H1 (cell line): ENCODE results near the gene KLHL17. TPM values are rescaled to one million over a fixed set of nuclear protein-coding genes. Genes with fewer than 3 reads are reported as not detected.
A peak's percentile ranks its signal among the peaks of the same experiment; 100 is the strongest.

Experiments
- CTCF ChIA-PET: fragments of 300-600 bp; sonication (Branson Sonifier 250); formaldehyde crosslinking; loops from one replicate; lab custom pipeline; 2021; ENCODE audit not compliant: partially characterized antibody; lab: Charles Lee
- POLR2A ChIA-PET: fragments of 300-600 bp; sonication (Branson Sonifier 250); formaldehyde crosslinking; loops from one replicate; lab custom pipeline; 2021; ENCODE audit warnings: inconsistent platforms; ENCODE audit not compliant: partially characterized antibody; lab: Charles Lee
- DNase-seq, 2 experiments: peaks; one replicate each; pipeline versions ENCODE4 v3.0.0 to v3.0.0-alpha.2; 2010 to 2022; ENCODE audit warnings: low spot score in 2 of 2, low read depth in 1 of 2, mixed read lengths in 1 of 2
- FAIRE-seq: peaks from 2 replicates; lab custom pipeline; 2011; peaks lifted over from hg19 to GRCh38; lab: Jason Lieb, UNC
- H2AFZ ChIP-seq: 2 replicates; pipeline ENCODE4 v1.8.1; 2012; ENCODE audit warnings: low read length, inconsistent platforms
- H2AK5ac ChIP-seq: 2 replicates; pipeline ENCODE4 v1.6.1; 2013; ENCODE audit warnings: low read depth, low read length
- H2BK120ac ChIP-seq: replicated peaks from 2 replicates; pipeline ENCODE3; 2013; ENCODE audit warnings: low read depth, low read length, inconsistent platforms
- H2BK12ac ChIP-seq: 2 replicates; pipeline ENCODE4 v1.6.1; 2013; ENCODE audit warnings: low read depth, low read length
- H2BK15ac ChIP-seq: 2 replicates; pipeline ENCODE4 v1.6.1; 2013; ENCODE audit warnings: low read length
- H2BK20ac ChIP-seq: 2 replicates; pipeline ENCODE4 v1.6.1; 2013; ENCODE audit warnings: low read length
- H2BK5ac ChIP-seq: 2 replicates; pipeline ENCODE4 v1.6.1; 2013; ENCODE audit warnings: low read depth, low read length
- H3K14ac ChIP-seq: 2 replicates; pipeline ENCODE4 v1.6.1; 2013; ENCODE audit warnings: inconsistent platforms; ENCODE audit not compliant: insufficient read length
- H3K18ac ChIP-seq: 2 replicates; pipeline ENCODE4 v1.6.1; 2013; ENCODE audit warnings: low read length; ENCODE audit errors: extremely low read depth
- H3K23ac ChIP-seq: 2 replicates; pipeline ENCODE4 v1.6.1; 2013; ENCODE audit warnings: inconsistent platforms; ENCODE audit not compliant: insufficient read length
- H3K23me2 ChIP-seq: 2 replicates; pipeline ENCODE4 v1.6.1; 2013; ENCODE audit warnings: low read depth, low read length
- H3K27ac ChIP-seq: 2 replicates; pipeline ENCODE4 v1.6.1; 2011; ENCODE audit warnings: low read depth, low read length, inconsistent platforms
- H3K27me3 ChIP-seq, 4 experiments: replicated peaks in 1 of 4; 1 replicate in 1 of 4; 2 replicates in 3 of 4; pipeline versions ENCODE4 v1.6.1 to v1.8.1; 2011 to 2013; ENCODE audit warnings: low read length in 3 of 4, mild to moderate bottlenecking in 3 of 4, inconsistent platforms in 2 of 4, mixed read lengths in 2 of 4, moderate library complexity in 1 of 4; ENCODE audit not compliant: control insufficient read depth in 3 of 4, insufficient read depth in 3 of 4; ENCODE audit errors: extremely low read depth in 1 of 4
- H3K36me3 ChIP-seq, 4 experiments: 2 replicates each; pipeline versions ENCODE4 v1.6.1 to v1.8.1; 2011 to 2013; ENCODE audit warnings: mild to moderate bottlenecking in 4 of 4, low read length in 3 of 4, moderate library complexity in 2 of 4, control low read depth in 1 of 4, inconsistent platforms in 1 of 4; ENCODE audit not compliant: insufficient read depth in 4 of 4, control insufficient read depth in 2 of 4
- H3K4ac ChIP-seq: replicated peaks from 2 replicates; pipeline ENCODE3; 2013; ENCODE audit warnings: low read length, low read depth, mixed read lengths, inconsistent platforms; ENCODE audit not compliant: insufficient read length
- H3K4me1 ChIP-seq, 4 experiments: replicated peaks in 1 of 4; 1 replicate in 1 of 4; 2 replicates in 3 of 4; pipeline versions ENCODE4 v1.6.1 to v1.8.1; 2011 to 2013; ENCODE audit warnings: low read length in 3 of 4, inconsistent platforms in 2 of 4, mixed read lengths in 1 of 4; ENCODE audit not compliant: insufficient read depth in 4 of 4, control insufficient read depth in 3 of 4
- H3K4me2 ChIP-seq, 2 experiments: 2 replicates each; pipeline versions ENCODE4 v1.6.1 to v1.8.1; 2011 to 2013; ENCODE audit warnings: low read depth in 2 of 2, low read length in 2 of 2, control low read depth in 1 of 2, inconsistent platforms in 1 of 2, mild to moderate bottlenecking in 1 of 2; ENCODE audit not compliant: insufficient read depth in 1 of 2
- H3K4me3 ChIP-seq, 4 experiments: fragments of 200-600, 300-600 bp in 1 of 4; sonication (generic), shearing (Covaris generic), sonication (Bioruptor Twin) in 1 of 4; 2 replicates each; pipeline versions ENCODE4 v1.5.1 to v1.8.1; 2011 to 2016; ENCODE audit warnings: low read length in 4 of 4, low read depth in 3 of 4, control low read depth in 2 of 4, inconsistent platforms in 2 of 4, mild to moderate bottlenecking in 2 of 4, mixed read lengths in 1 of 4, moderate library complexity in 1 of 4; ENCODE audit not compliant: insufficient read depth in 2 of 4; ENCODE audit errors: extremely low read depth in 1 of 4
- H3K56ac ChIP-seq: replicated peaks from 2 replicates; pipeline ENCODE3; 2013; ENCODE audit warnings: low read depth, mild to moderate bottlenecking, mixed read lengths, low read length, inconsistent platforms; ENCODE audit not compliant: insufficient read length
- H3K79me1 ChIP-seq: 2 replicates; pipeline ENCODE4 v1.6.1; 2013; ENCODE audit warnings: low read depth, low read length, control low read depth
- H3K79me2 ChIP-seq, 2 experiments: 2 replicates each; pipeline versions ENCODE4 v1.6.1 to v1.8.1; 2012 to 2013; ENCODE audit warnings: low read length in 2 of 2, mild to moderate bottlenecking in 2 of 2, inconsistent platforms in 1 of 2; ENCODE audit not compliant: insufficient read depth in 2 of 2, control insufficient read depth in 1 of 2
- H3K9ac ChIP-seq, 4 experiments: replicated peaks in 1 of 4; 1 replicate in 1 of 4; 2 replicates in 3 of 4; pipeline versions ENCODE4 v1.6.1 to v1.8.1; 2011 to 2013; ENCODE audit warnings: low read depth in 3 of 4, low read length in 3 of 4, control low read depth in 2 of 4, mild to moderate bottlenecking in 2 of 4, moderate library complexity in 2 of 4, inconsistent platforms in 1 of 4; ENCODE audit errors: extremely low read depth in 1 of 4
- H3K9me3 ChIP-seq, 2 experiments: 2 replicates each; pipeline versions ENCODE4 v1.6.1 to v1.8.1; 2012 to 2013; ENCODE audit warnings: mild to moderate bottlenecking in 2 of 2, moderate library complexity in 2 of 2, control low read depth in 1 of 2, inconsistent platforms in 1 of 2, low read depth in 1 of 2, low read length in 1 of 2, mixed read lengths in 1 of 2; ENCODE audit not compliant: insufficient read depth in 2 of 2
- H4K20me1 ChIP-seq, 2 experiments: replicated peaks in 1 of 2; 2 replicates each; pipeline versions ENCODE3 to v1.8.1; 2011 to 2013; ENCODE audit warnings: inconsistent platforms in 2 of 2, low read length in 2 of 2, mild to moderate bottlenecking in 1 of 2; ENCODE audit not compliant: insufficient read depth in 2 of 2, control insufficient read depth in 1 of 2
- H4K5ac ChIP-seq: 2 replicates; pipeline ENCODE4 v1.6.1; 2013; ENCODE audit warnings: low read length, low read depth, mixed read lengths, inconsistent platforms; ENCODE audit not compliant: insufficient read length
- H4K8ac ChIP-seq: 2 replicates; pipeline ENCODE4 v1.8.0; 2013; ENCODE audit warnings: mild to moderate bottlenecking, moderate library complexity, low read length, inconsistent platforms; ENCODE audit not compliant: insufficient read depth; ENCODE audit errors: extremely low read depth
- H4K91ac ChIP-seq: replicated peaks from 2 replicates; pipeline ENCODE3; 2013; ENCODE audit warnings: low read length, mixed read lengths, inconsistent platforms; ENCODE audit not compliant: insufficient read length
- GABPA ChIP-seq: IDR thresholded peaks from 2 replicates; pipeline ENCODE4 v1.6.1; 2011; ENCODE audit warnings: mild to moderate bottlenecking, low read length, moderate library complexity, borderline replicate concordance; ENCODE audit not compliant: insufficient read depth
- PHF8 ChIP-seq: fragments of 200-600 bp; sonication (generic); conservative IDR thresholded peaks from 2 replicates; pipeline ENCODE4 v1.7.1; 2012; ENCODE audit warnings: low read depth, mild to moderate bottlenecking, inconsistent platforms, low read length, moderate library complexity
- POLR2A ChIP-seq, 2 experiments: IDR thresholded peaks; 1 replicate in 1 of 2; 2 replicates in 1 of 2; pipeline ENCODE4 v1.6.1; 2011; ENCODE audit warnings: low read depth in 2 of 2, low read length in 2 of 2, mild to moderate bottlenecking in 2 of 2; ENCODE audit errors: control extremely low read depth in 1 of 2
- RFX5 ChIP-seq: IDR thresholded peaks from 2 replicates; pipeline ENCODE4 v1.6.1; 2011; ENCODE audit warnings: low read depth, low read length, improper control_type of control experiment, borderline replicate concordance
- SAP30 ChIP-seq: fragments of 300-600 bp; sonication (generic); IDR thresholded peaks from 2 replicates; pipeline ENCODE4 v1.7.1; 2012; ENCODE audit warnings: low read length, moderate library complexity, mild to moderate bottlenecking, inconsistent platforms; ENCODE audit not compliant: insufficient read depth, insufficient replicate concordance
- SIRT6 ChIP-seq: IDR thresholded peaks from one replicate; pipeline ENCODE4 v1.7.1; 2012; ENCODE audit warnings: low read length, inconsistent platforms
- WGBS, 2 experiments: shearing (Covaris generic) in 1 of 2; methylation state at CpG; one replicate each; pipeline versions ENCODE4 v1.1.6 to v1.1.7; 2013 to 2015; ENCODE audit warnings: low lambda C conversion rate in 2 of 2, mixed read lengths in 2 of 2, inconsistent platforms in 1 of 2, low coverage in 1 of 2, missing lambda C conversion rate in 1 of 2; ENCODE audit not compliant: insufficient replicate concordance in 2 of 2, insufficient coverage in 1 of 2, insufficient read length in 1 of 2; ENCODE audit errors: extremely low coverage in 1 of 2, missing lambda C conversion rate in 1 of 2; 5-methylcytosine and 5-hydroxymethylcytosine counted together
- polyA plus RNA-seq, 7 experiments: library from polyadenylated mRNA; depleted of rRNA in 3 of 7; stranded (reverse) in 5 of 7; unstranded in 2 of 7; fragments of >200 nt in 5 of 7; fragments of 200-250 nt in 2 of 7; gene quantifications; 1 replicate in 5 of 7; 2 replicates in 1 of 7; 4 replicates in 1 of 7; pipeline versions ENCODE4 v1.2.1 to v1.2.3, GENCODE V29; 2011 to 2013; ENCODE audit warnings: missing spikeins in 2 of 7, mixed read lengths in 2 of 7
- total RNA-seq: library from RNA; stranded (reverse); fragmentation: NEBNext Ultra II Directional; extraction: Animal tissue kit (Norgen Biotek cat#: 25700); gene quantifications from 2 replicates; pipeline ENCODE4 v1.2.1, GENCODE V29; 2021
- TF ChIP-seq, protein P1 (sequence below): IDR thresholded peaks from 2 replicates; pipeline ENCODE4 v1.6.1; 2011; ENCODE audit warnings: low read length, improper control_type of control experiment
- TF ChIP-seq, protein P2 (sequence below): IDR thresholded peaks from 2 replicates; pipeline ENCODE4 v1.6.1; 2011; ENCODE audit warnings: low read depth, mild to moderate bottlenecking, low read length; ENCODE audit not compliant: insufficient read depth

KLHL17 gene
- total and polyA plus RNA-seq, 2 of the 8 experiments (the other 6 are each of a cell fraction or from before 2014, with no cell fraction given): 32.6 to 36.1 TPM

DNA sequence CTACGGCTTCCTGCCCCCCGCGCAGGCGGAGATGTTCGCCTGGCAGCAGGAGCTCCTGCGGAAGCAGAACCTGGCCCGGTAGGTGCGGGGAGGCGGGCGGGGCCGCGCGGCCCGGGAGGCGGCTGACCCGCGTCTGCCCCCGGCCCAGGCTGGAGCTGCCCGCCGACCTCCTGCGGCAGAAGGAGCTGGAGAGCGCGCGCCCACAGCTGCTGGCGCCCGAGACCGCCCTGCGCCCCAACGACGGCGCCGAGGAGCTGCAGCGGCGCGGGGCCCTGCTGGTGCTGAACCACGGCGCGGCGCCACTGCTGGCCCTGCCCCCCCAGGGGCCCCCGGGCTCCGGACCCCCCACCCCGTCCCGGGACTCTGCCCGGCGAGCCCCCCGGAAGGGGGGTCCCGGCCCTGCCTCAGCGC is 18.0 kb upstream of the KLHL17 start:
- no peak overlapping the region for H3K4ac ChIP-seq
- no peak overlapping the region for H2BK15ac ChIP-seq
- peak overlapping the region; percentile 19 to 59 (median 20); a peak in 7 of 8 replicates for H3K4me3 ChIP-seq
- no peak overlapping the region for H4K5ac ChIP-seq
- no peak overlapping the region for H2BK12ac ChIP-seq
- peak overlapping the region; percentile 79; the same call in 1 of the 2 replicates for H4K8ac ChIP-seq
- DNase-seq (no peak), FAIRE-seq (no peak)
- no peak overlapping the region for H2BK120ac ChIP-seq
- H3K79me2 ChIP-seq: no peaks in the 10 kb centered on the region
- H4K91ac ChIP-seq: no peak overlapping the region
- ChIA-PET CTCF (interaction anchor here (0.5 to 5.3 kb wide), 11 partner anchors 9 to 375 kb away, joined by 3 to 45 read pairs (median 4); no protein-coding TSS in a partner anchor), POLR2A (interaction anchor here (0.6 to 9.5 kb wide), 12 partner anchors 13 to 614 kb away, joined by 3 to 65 read pairs (median 6); partner anchors contain the start of genes NOC2L, PLEKHN1 and SAMD11)
- WGBS, 2 experiments: 7% methylated on average over 29 of the region's 48 CpGs; no CpG with 5 or more reads in 1 of the 2 experiments
- no peaks in the 10 kb centered on the region for H3K9me3 ChIP-seq
- H3K27ac ChIP-seq: no peak overlapping the region
- H3K4me1 ChIP-seq: peaks cover 3 to 38% (median 23%) of the 10 kb centered on the region in 4 experiments
- H2AFZ ChIP-seq: no peak overlapping the region
- H3K79me1 ChIP-seq: no peaks in the 10 kb centered on the region
- peaks cover 15 to 38% of the 10 kb centered on the region in 2 experiments for H4K20me1 ChIP-seq
- peaks cover 56 to 63% (median 61%) of the 10 kb centered on the region in 4 experiments for H3K27me3 ChIP-seq
- no peak overlapping the region for H3K18ac ChIP-seq
- no peak overlapping the region for H2BK5ac ChIP-seq
- H3K23me2 ChIP-seq: peaks cover 7% of the 10 kb centered on the region; the same call in 1 of the 2 replicates
- no peak overlapping the region for H3K9ac ChIP-seq
- no peak overlapping the region for H3K23ac ChIP-seq
- H2AK5ac ChIP-seq: no peak overlapping the region
- peaks cover 0 to 16% (median 7%) of the 10 kb centered on the region in 4 experiments; a peak in 6 of 8 replicates for H3K36me3 ChIP-seq
- H2BK20ac ChIP-seq: no peak overlapping the region
- TF ChIP-seq POLR2A (IDR thresholded peaks at IDR 0.05; ENCODE audit: control extremely low read depth in 1 of 2, low read depth in 2 of 2, low read length in 2 of 2) (no peak), SAP30 (no peak), GABPA (peak; percentile 57; the same call in 1 of the 2 replicates), PHF8 (no peak), SIRT6 (no peak), RFX5 (no peak)
- TF ChIP-seq, protein P1, sequence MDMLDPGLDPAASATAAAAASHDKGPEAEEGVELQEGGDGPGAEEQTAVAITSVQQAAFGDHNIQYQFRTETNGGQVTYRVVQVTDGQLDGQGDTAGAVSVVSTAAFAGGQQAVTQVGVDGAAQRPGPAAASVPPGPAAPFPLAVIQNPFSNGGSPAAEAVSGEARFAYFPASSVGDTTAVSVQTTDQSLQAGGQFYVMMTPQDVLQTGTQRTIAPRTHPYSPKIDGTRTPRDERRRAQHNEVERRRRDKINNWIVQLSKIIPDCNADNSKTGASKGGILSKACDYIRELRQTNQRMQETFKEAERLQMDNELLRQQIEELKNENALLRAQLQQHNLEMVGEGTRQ: no peak
- TF ChIP-seq, protein P2, sequence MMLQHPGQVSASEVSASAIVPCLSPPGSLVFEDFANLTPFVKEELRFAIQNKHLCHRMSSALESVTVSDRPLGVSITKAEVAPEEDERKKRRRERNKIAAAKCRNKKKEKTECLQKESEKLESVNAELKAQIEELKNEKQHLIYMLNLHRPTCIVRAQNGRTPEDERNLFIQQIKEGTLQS: no peak
- H3K14ac ChIP-seq: no peak overlapping the region
- peak overlapping the region; percentile 71 to 83 for H3K4me2 ChIP-seq
- H3K56ac ChIP-seq: no peak overlapping the region
